Gastrocnemius medialis (tissue), 4 donors: ENCODE data around the gene HMCN2. TPM values are rescaled to one million over a fixed set of nuclear protein-coding genes. Genes with fewer than 3 reads are reported as not detected.

Experiments
- ATAC-seq, 2 donors: fragments of 150-250 bp; one replicate each; pipeline ENCODE4 v1.9.1; 2016
- DNase-seq, 2 donors: peaks; one replicate each; pipeline ENCODE4 v3.0.0-alpha.2; 2019
- H3K27ac ChIP-seq, 4 donors: fragments of 200-600 bp; sonication (generic); 1 replicate in 1 of 4; 2 replicates in 3 of 4; pipeline ENCODE4 v1.5.1; 2016 to 2018; ENCODE audit warnings: mild to moderate bottlenecking in 2 of 4, moderate library complexity in 1 of 4
- H3K27me3 ChIP-seq, 3 donors: fragments of 200-600 bp; sonication (generic) in 2 of 3; 1 replicate in 1 of 3; 2 replicates in 2 of 3; pipeline versions ENCODE4 v1.5.1 to v1.6.0; 2016 to 2019; ENCODE audit warnings: mild to moderate bottlenecking in 1 of 3, moderate library complexity in 1 of 3
- H3K36me3 ChIP-seq, 2 donors: fragments of 200-600 bp; sonication (generic) in 1 of 2; one replicate each; pipeline ENCODE4 v1.5.1; 2017 to 2018
- H3K4me1 ChIP-seq, 2 donors: fragments of 200-600 bp; sonication (generic) in 1 of 2; one replicate each; pipeline ENCODE4 v1.5.1; 2016 to 2017; ENCODE audit warnings: mild to moderate bottlenecking in 2 of 2
- H3K4me3 ChIP-seq, 4 donors: fragments of 200-600 bp; sonication (generic) in 3 of 4; 1 replicate in 1 of 4; 2 replicates in 3 of 4; pipeline ENCODE4 v1.5.1; 2016 to 2019; ENCODE audit warnings: mild to moderate bottlenecking in 2 of 4
- H3K9me3 ChIP-seq, 3 donors: fragments of 200-600 bp; sonication (generic) in 2 of 3; 1 replicate in 1 of 3; 2 replicates in 2 of 3; pipeline ENCODE4 v1.5.1; 2016 to 2019
- CTCF ChIP-seq, 5 experiments: fragments of 450-650 bp in 3 of 5; fragments of 200-600 bp in 2 of 5; sonication (generic) in 2 of 5; IDR thresholded peaks in 4 of 5; conservative IDR thresholded peaks in 1 of 5; 1 replicate in 4 of 5; 2 replicates in 1 of 5; pipeline ENCODE4 v1.5.1; 2016 to 2019; ENCODE audit warnings: antibody characterized with exemption in 5 of 5, mild to moderate bottlenecking in 3 of 5, moderate library complexity in 3 of 5
- POLR2A ChIP-seq, 2 donors: fragments of 450-650 bp; IDR thresholded peaks; one replicate each; pipeline ENCODE4 v1.6.1; 2017; ENCODE audit warnings: antibody characterized with exemption in 2 of 2, mild to moderate bottlenecking in 2 of 2, moderate library complexity in 2 of 2
- in situ Hi-C, 4 donors: fragments of 200-750 bp; cut with MboI; loops; one replicate each; pipeline versions ENCODE4 v1.15.0 to v1.8.0; 2017; ENCODE audit warnings: low sequenced_read_pairs in 4 of 4
- intact Hi-C: fragments of 100-400 bp; cut with DNase I; formaldehyde crosslinking; loops from one replicate; pipeline ENCODE4 v1.15.1; 2023; ENCODE audit warnings: low total_unique reads
- total RNA-seq, 4 donors: library from RNA; depleted of rRNA; stranded (reverse); fragments of >200 nt; gene quantifications; one replicate each; pipeline versions ENCODE4 v1.1.0 to v1.2.3, GENCODE V29; 2016

The HMCN2 gene
- total RNA-seq, 4 donors from 2014 or later, result 1.9 to 8.5 (median 7.7) TPM

GRCh38 chr9:130332384-130332926 lies 66.9 kb downstream of the HMCN2 start:
- no peaks in the 10 kb centered on the region for H3K9me3 ChIP-seq
- H3K36me3 ChIP-seq, result no peaks in the 10 kb centered on the region
- H3K27me3 ChIP-seq, result peaks cover 34 to 47% (median 44%) of the 10 kb centered on the region in 3 donors
- intact Hi-C loops (loop anchor here (5.0 kb wide), 1 partner anchor 70 kb away; no protein-coding TSS in a partner anchor), in situ Hi-C loops (no loop called here)
- ATAC-seq (no peak), DNase-seq (no peak)
- TF ChIP-seq POLR2A (IDR thresholded peaks at IDR 0.05) (no peak), CTCF (IDR thresholded peaks at IDR 0.05 in 4 of 5, conservative IDR thresholded peaks at IDR 0.05 in 1 of 5) (no peak)
- H3K4me3 ChIP-seq, result no peak overlapping the region
- no peaks in the 10 kb centered on the region for H3K4me1 ChIP-seq
- peak overlapping the region; percentile 15 to 66 (median 48) for H3K27ac ChIP-seq

DNA sequence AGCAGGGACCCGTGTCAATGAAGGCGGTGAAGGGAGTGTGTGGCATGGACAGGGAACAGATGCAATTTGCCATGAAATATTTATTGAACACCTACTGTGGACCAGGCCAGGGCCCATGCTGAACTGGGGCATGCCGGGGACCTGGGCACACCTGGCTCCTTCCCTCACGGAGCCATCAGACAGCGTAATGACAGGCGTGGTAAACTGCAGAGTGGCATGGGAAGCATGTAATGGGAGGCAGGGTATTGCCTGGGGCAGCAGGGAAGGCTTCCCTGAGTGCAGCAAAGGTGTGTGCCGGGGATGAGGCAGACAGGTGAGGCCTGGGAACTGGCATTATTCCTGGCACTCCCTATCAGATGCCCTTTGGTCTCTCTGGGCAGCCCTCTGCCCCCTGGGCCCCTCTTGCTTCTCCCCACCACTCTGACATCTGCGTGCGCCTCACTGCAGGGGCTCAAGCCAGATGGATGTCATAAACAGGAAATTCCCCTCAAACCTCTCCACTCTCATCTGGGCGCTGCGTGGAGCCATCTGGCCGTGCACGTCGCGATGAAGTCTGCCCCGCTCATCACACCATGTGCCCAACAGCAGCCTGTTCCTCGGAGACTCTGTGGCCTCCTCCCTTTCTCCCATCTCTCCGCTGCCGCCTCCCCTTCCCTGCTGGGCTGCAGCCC lies 67.6 kb downstream of the HMCN2 start:
- Histone ChIP-seq H3K27me3 (peaks cover 30 to 39% (median 37%) of the 10 kb centered on the region in 3 donors), H3K36me3 (no peaks in the 10 kb centered on the region), H3K4me1 (no peaks in the 10 kb centered on the region), H3K9me3 (no peaks in the 10 kb centered on the region), H3K27ac (peak overlapping the region in 1 of 4 donors; percentile 38), H3K4me3 (no peak overlapping the region)
- intact Hi-C loops (loop anchor here (5.0 kb wide), 1 partner anchor 71 kb away; no protein-coding TSS in a partner anchor), in situ Hi-C loops (no loop called here)
- ATAC-seq (no peak), DNase-seq (peak in 1 of 2 donors; percentile 47)
- no peak for TF ChIP-seq POLR2A (IDR thresholded peaks at IDR 0.05)
- no peak for TF ChIP-seq CTCF (IDR thresholded peaks at IDR 0.05 in 4 of 5, conservative IDR thresholded peaks at IDR 0.05 in 1 of 5)

GRCh38 chr9:130333712-130334062 lies 68.1 kb downstream of the HMCN2 start:
- Histone ChIP-seq H3K4me1 (no peaks in the 10 kb centered on the region), H3K27ac (peak overlapping the region in 1 of 4 donors; percentile 38), H3K36me3 (no peaks in the 10 kb centered on the region), H3K4me3 (no peak overlapping the region), H3K9me3 (no peaks in the 10 kb centered on the region), H3K27me3 (peaks cover 27 to 37% (median 34%) of the 10 kb centered on the region in 3 donors)
- intact Hi-C loops (loop anchor here (5.0 kb wide), 1 partner anchor 71 kb away; no protein-coding TSS in a partner anchor), in situ Hi-C loops (no loop called here)
- TF ChIP-seq POLR2A (IDR thresholded peaks at IDR 0.05), result no peak
- TF ChIP-seq CTCF (IDR thresholded peaks at IDR 0.05 in 4 of 5, conservative IDR thresholded peaks at IDR 0.05 in 1 of 5), result no peak
- ATAC-seq, result no peak
- DNase-seq, result no peak

- no peak overlapping the region for H3K27ac ChIP-seq
- TF ChIP-seq CTCF (IDR thresholded peaks at IDR 0.05 in 4 of 5, conservative IDR thresholded peaks at IDR 0.05 in 1 of 5), result no peak
- no peak for TF ChIP-seq POLR2A (IDR thresholded peaks at IDR 0.05)
- no peaks in the 10 kb centered on the region for H3K36me3 ChIP-seq
- intact Hi-C loops, result loop anchor here (5.0 kb wide), 1 partner anchor 73 kb away; no protein-coding TSS in a partner anchor
- no peaks in the 10 kb centered on the region for H3K4me1 ChIP-seq
- DNase-seq (no peak), ATAC-seq (no peak)
- no peak overlapping the region for H3K4me3 ChIP-seq
- in situ Hi-C loops, result no loop called here
- H3K9me3 ChIP-seq, result no peaks in the 10 kb centered on the region
- peaks cover 24 to 29% (median 25%) of the 10 kb centered on the region in 3 donors for H3K27me3 ChIP-seq
These were observed 69.4 kb downstream of the HMCN2 start for GRCh38 chr9:130334915-130335314.
